Stimulated activated CD8-positive, alpha-beta memory T cell treated with anti-CD3 and anti-CD28 coated beads, Interleukin-7, amount 100 ng/mL, for 1 hour (primary cell): ENCODE data around the gene CUL2.
"Not testable (repeated sequence)": the region's sequence is repeated elsewhere in the genome, so short reads cannot be mapped to it uniquely, and the experiment has no call there.

Experiments used
- DNase-seq, 2 donors: peaks; one replicate each; pipeline ENCODE4 v3.0.0-alpha.2; 2020; ENCODE audit warnings: low read depth in 2 of 2

CUL2 gene

GRCh38 chr10:34979938-34980337, 110.2 kb downstream of the CUL2 start:
- no peak for DNase-seq

DNA sequence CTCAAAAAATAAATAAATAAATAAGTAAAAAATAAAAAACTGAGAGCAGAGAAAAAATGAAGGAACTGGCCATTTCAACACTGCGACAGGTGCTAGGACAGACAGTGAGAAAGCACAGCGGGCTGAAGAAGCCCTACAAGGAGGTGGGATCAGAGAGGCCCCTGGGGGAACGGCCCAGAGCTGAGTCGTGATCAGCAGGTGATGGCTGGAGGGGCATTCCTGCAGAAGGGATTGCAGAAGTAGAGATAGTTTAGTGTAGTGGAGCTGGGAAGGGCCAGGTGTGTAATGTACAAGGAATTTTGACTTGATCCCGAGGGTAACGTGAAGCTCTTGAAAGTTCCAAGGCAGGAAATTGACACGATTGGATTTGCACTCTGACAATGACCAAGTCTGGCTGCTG, 112.1 kb downstream of the CUL2 start:
- DNase-seq, result no peak

- DNase-seq, result not testable (repeated sequence)
Measured at GRCh38 chr10:34976380-34976910, 113.7 kb downstream of the CUL2 start.

- DNase-seq, result not testable (repeated sequence)
Measured at GRCh38 chr10:34974364-34975065, 115.6 kb downstream of the CUL2 start.

GRCh38 chr10:34973757-34974156, 116.4 kb downstream of the CUL2 start:
- not testable (repeated sequence) for DNase-seq

- not testable (repeated sequence) for DNase-seq
Measured at GRCh38 chr10:34973121-34973520, 117.0 kb downstream of the CUL2 start.

GRCh38 chr10:34972591-34972990, 117.5 kb downstream of the CUL2 start:
- not testable (repeated sequence) for DNase-seq

- DNase-seq, result not testable (repeated sequence)
Measured at GRCh38 chr10:34971606-34972334, 118.4 kb downstream of the CUL2 start.

- DNase-seq, result no peak
Measured at GRCh38 chr10:34969171-34969570, 121.0 kb downstream of the CUL2 start.

GRCh38 chr10:34967335-34967880, 122.7 kb downstream of the CUL2 start:
- DNase-seq, result no peak

- DNase-seq, result no peak
Measured at GRCh38 chr10:34966451-34966850, 123.7 kb downstream of the CUL2 start.

GRCh38 chr10:34966040-34966439, 124.1 kb downstream of the CUL2 start:
- no peak for DNase-seq

DNA sequence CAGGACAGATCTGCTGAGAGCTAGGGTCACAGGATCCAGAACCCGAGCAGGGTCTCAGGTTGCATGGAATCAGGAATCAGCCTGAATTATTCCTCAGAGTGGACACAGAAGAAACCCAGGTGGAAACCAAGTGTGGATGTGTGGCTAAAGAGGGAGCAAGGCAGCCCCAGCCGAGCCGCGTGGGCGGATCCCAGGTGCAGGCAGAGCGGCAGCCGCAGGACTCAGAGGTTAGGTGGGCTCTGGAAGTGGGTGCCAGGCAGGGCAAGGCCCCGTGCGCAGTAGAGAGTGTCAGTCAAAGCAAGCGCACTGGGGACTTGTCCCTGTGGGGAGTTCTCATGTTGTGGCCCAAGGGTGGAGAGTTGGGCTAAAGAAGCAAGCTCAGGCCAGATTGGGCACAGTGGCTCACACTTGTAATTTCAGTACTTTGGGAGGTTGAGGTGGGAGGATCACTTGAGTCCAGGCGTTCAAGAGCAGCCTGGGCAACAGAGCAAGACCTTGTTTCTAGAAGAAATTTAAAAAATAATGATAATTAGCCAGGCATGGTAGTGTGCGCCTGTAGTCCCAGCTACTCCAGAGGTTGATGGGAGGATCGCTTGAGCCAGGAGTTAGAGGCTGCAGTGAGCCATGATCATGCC, 125.9 kb downstream of the CUL2 start:
- DNase-seq, result no peak

- no peak for DNase-seq
Measured at GRCh38 chr10:34962866-34963265, 127.3 kb downstream of the CUL2 start.

GRCh38 chr10:34960983-34961382, 129.2 kb downstream of the CUL2 start:
- DNase-seq, result no peak

DNA sequence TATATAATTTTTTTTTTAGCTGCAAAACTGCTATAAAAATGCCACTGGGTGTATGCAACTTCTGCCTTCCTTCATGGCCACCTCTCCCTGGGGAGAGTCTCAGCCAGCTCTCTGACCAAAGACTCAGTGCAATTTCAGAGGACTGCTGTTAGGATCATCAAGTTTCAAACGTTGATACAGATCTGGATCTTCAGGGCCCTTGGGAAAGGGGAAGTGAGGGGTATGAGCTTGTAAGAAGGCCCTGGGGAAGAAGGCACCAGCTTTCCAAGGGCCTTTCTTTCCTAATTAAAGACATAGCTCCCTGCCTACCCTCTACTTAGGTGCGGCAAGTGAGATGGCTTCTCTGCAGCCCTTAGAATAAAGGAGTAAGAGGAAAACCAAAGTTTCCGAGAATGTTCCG, 130.4 kb downstream of the CUL2 start:
- no peak for DNase-seq

DNA sequence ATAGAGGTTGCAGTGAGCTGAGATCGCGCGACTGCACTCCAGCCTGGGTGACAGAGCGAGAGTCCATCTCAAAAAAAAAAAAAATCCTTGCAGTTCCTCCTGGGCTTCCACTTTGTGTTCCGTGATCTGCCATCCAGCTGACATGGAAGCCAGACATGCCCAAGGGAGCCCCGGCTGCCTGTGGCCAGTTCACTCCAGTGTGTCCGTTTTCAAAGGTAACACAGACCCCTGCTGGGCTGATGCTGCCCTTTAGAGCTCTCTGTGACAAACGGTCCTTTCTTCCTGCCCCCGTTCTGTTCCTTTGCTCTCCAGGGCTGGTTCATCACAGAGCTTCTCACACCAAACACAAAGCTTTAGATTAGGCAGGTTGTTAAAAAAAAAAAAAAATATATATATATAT, 130.8 kb downstream of the CUL2 start:
- DNase-seq, result no peak
